ENCODE measurements around the gene SLC6A5.
"Not testable (repeated sequence)": the region's sequence is repeated elsewhere in the genome, so short reads cannot be mapped to it uniquely, and the experiment has no call there.

Gene SLC6A5

GRCh38 chr11:20599221-20600019 lies at the start of gene SLC6A5:
Gene SLC6A5, plus strand, starts transcription at chr11:20599608. Its CDS starts 65 bp downstream, at chr11:20599673.
- no peak for DNase-seq (ENCODE audit: low spot score)
- FAIRE-seq: no peak

DNA sequence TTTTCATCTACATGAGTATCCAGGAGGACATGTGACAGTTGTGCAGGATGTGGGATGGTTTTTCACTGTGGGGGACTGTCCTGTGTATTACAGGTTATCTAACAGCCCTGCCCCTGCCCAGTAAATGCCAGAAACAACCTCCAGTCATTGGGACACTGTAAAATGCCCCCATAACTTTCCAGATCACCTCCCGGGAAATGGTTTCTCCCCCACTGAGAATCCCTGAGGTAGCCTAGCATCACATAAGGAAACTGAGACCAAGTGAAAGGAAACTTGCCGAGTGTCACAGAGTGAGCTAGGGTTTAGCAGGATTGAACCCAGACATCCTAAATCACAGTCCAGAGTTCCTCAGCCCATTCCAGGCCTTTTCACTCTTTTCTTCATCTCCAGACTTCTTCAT lies 48.3 kb upstream of the SLC6A5 start:
- DNase-seq (ENCODE audit: low spot score) (no peak), FAIRE-seq (no peak)

- FAIRE-seq: no peak
- DNase-seq (ENCODE audit: low spot score): no peak
Observed at GRCh38 chr11:20555783-20556182, 43.6 kb upstream of the SLC6A5 start.

GRCh38 chr11:20556396-20556795 lies 43.0 kb upstream of the SLC6A5 start:
- DNase-seq (ENCODE audit: low spot score); FAIRE-seq: not testable (repeated sequence)

DNA sequence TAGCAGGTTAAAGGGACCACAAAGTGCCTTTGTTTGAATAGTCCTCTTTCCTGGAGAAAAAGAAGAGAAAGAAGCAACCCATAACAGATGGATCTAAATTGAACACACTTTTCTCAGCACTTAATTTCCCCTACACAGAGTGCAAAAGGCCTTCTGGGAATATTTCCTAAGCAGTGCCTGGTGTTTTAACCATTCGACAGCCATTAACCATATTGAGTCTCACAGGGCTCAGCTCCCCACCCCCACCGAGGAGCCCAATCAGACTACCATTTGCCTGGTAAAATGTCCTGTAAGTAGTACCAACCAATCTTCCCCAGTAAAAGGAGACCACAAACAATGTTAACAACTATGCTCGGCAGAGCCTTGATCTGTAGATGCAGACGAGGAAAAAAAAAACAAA lies 40.7 kb upstream of the SLC6A5 start:
- FAIRE-seq: no peak

GRCh38 chr11:20559523-20560300 lies 39.7 kb upstream of the SLC6A5 start:
- FAIRE-seq: no peak

More for the DNA sequence above, 40.7 kb upstream of the SLC6A5 start:
- no peak for DNase-seq (ENCODE audit: low spot score)

GRCh38 chr11:20561915-20562314 lies 37.5 kb upstream of the SLC6A5 start:
- FAIRE-seq: no peak

More at GRCh38 chr11:20559523-20560300, 39.7 kb upstream of the SLC6A5 start:
- no peak for DNase-seq (ENCODE audit: low spot score)

GRCh38 chr11:20563866-20564265 lies 35.5 kb upstream of the SLC6A5 start:
- no peak for DNase-seq (ENCODE audit: low spot score)
- FAIRE-seq: no peak

More at GRCh38 chr11:20561915-20562314, 37.5 kb upstream of the SLC6A5 start:
- no peak for DNase-seq (ENCODE audit: low spot score)

- FAIRE-seq (no peak), DNase-seq (ENCODE audit: low spot score) (no peak)
Observed at GRCh38 chr11:20564846-20565635, 34.4 kb upstream of the SLC6A5 start.

DNA sequence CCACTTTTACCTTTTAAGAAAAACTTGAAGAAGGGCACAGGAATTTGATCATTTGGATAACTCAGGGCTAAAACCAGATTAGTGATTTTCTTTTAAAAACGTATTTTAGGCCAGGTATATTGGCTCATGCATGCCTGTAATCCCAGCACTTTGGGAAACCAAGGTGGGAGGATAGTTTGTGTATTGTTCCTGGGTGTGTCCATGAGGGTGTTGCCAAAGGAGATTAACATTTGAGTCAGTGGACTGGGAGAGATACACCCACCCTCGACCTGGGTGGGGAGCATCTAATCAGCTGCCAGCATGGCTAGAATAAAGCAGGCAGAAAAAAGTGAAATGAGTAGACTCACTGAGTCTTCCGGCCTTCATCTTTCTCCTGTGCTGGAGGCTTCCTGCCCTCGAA lies 33.3 kb upstream of the SLC6A5 start:
- not testable (repeated sequence) for DNase-seq (ENCODE audit: low spot score); FAIRE-seq

GRCh38 chr11:20566591-20567434 lies 32.6 kb upstream of the SLC6A5 start:
- DNase-seq (ENCODE audit: low spot score): no peak
- FAIRE-seq: no peak

GRCh38 chr11:20579725-20580124 lies 19.7 kb upstream of the SLC6A5 start:
- not testable (repeated sequence) for DNase-seq (ENCODE audit: low spot score); FAIRE-seq

DNA sequence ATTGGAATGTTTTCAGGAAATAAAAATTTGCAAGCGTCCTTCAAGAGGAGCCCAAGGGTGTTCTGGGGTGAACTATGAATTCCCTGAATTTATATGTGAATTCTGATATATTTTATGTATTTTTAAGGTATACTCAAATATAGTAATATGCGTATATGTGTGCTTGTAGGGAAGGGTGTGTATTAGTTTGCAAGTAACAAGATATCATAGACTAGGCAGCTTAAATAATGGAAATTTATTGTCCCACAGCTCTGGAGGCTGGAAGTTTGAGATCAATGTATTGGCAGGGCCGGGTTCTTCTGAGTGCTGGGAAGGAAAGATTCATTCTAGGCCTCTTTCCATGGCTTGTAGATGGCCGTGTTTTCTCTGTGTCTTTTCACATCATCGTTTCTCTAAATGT lies 16.2 kb upstream of the SLC6A5 start:
- FAIRE-seq (no peak), DNase-seq (ENCODE audit: low spot score) (no peak)

GRCh38 chr11:20584093-20584774 lies 15.2 kb upstream of the SLC6A5 start:
- FAIRE-seq (no peak), DNase-seq (ENCODE audit: low spot score) (no peak)

DNA sequence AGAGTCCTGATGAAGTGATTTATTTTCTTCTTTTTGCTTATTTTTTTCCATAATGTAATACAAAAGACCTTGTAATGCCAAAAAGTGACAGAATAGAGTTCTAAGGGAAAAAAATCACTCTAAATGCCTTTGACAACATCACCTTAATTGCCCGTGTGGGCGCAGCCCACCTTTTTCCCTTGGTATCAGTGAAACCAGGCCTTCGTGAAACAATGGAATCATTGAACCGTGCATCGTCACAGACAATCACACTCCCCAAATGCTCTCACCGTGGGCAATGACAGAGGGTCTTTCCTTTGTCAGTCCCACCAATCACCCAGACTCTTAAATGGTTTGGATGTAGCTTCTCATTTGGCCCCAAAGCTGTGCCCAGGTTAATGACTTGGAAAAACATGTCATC lies 9.6 kb upstream of the SLC6A5 start:
- FAIRE-seq (no peak), DNase-seq (ENCODE audit: low spot score) (no peak)

- FAIRE-seq (no peak), DNase-seq (ENCODE audit: low spot score) (no peak)
Observed at GRCh38 chr11:20590381-20590780, 9.0 kb upstream of the SLC6A5 start.

GRCh38 chr11:20592741-20593140 lies 6.7 kb upstream of the SLC6A5 start:
- DNase-seq (ENCODE audit: low spot score) (no peak), FAIRE-seq (no peak)

DNA sequence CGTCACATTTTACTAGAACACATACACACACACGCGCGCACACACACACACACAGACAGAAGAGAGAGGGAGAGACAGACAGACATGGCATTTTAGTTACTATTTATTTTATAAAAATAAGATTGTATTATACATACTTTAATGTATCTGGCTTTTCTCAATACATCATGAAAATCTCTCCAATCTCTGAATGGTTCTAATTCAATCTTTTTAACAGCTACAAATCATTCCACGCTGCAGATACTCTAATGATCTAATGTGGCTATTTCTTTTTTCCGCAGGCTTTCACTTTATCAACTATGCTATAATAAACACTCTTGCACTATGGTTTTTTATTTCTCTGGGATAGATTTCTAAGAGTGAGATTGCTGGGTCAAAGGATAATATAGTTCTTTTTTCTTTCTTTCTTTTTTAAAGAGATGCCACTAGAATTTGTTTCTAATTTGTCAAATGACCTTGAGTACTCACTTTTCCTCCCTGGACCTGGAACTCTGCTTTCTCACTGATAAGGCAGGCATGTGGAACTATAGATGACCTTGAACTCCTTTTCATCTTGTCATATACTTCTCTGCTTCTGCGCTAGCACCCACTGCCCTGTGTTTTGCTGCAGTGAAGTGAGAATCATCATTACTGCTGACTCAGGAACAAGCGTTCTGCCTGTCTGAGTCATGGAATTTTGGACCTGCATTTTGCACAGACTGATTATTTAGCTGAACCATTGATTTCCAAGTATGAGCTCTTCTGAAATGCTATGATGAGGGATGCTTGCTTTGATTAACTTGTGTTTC lies 4.9 kb upstream of the SLC6A5 start:
- no peak for DNase-seq (ENCODE audit: low spot score)
- no peak for FAIRE-seq

DNA sequence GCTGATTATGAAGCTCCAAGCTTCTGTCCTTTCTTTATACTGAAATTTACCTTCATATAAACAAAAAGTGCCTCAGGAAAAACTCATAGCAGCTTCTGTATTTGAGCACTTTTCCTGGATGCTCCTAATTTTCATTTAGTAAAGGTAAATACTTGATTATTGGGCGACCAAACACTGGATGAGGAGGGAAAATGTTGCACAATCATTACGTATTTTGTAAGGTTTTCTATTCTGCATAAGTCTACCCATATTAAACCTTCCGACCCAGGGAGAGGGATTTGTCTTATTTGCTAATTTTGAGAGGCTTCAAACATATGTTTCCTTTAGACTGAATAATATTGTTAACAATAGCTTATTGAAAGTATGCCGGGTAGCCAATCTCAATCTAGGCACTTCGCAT lies 4.3 kb upstream of the SLC6A5 start:
- FAIRE-seq (no peak), DNase-seq (ENCODE audit: low spot score) (no peak)
